Non-pigmented ciliary epithelial cell (primary cell): Measurements from ENCODE around the gene NPY4R2.
"Not testable (repeated sequence)": the region's sequence is repeated elsewhere in the genome, so short reads cannot be mapped to it uniquely, and the experiment has no call there.

ENCODE experiments used
- DNase-seq: peaks from one replicate; pipeline ENCODE4 v3.0.0-alpha.2; 2010; ENCODE audit warnings: low read depth

The NPY4R2 gene

DNA sequence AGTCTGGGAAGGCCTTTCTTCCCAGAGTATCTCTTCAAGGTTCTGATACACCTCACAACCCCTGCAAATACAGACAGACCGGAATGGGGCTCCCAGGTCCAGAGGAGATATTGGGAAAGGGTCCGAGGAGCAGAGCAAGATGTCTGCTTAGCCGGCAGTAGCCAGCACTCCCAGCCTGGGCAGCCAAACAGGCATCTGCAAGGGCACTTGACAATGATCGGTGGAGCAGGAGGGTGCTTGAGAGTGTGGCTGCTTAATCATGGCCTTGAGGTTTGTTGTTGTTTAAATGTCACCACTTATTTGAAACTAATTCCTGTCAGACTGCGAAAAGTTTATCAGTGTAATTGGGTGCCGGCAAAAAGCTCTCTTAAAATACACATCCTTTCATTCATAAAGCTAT, 15.0 kb downstream of the NPY4R2 start:
- not testable (repeated sequence) for DNase-seq

GRCh38 chr10:47936772-47937228, 18.3 kb downstream of the NPY4R2 start:
- DNase-seq = not testable (repeated sequence)

GRCh38 chr10:47937634-47938033, 19.2 kb downstream of the NPY4R2 start:
- not testable (repeated sequence) for DNase-seq

DNA sequence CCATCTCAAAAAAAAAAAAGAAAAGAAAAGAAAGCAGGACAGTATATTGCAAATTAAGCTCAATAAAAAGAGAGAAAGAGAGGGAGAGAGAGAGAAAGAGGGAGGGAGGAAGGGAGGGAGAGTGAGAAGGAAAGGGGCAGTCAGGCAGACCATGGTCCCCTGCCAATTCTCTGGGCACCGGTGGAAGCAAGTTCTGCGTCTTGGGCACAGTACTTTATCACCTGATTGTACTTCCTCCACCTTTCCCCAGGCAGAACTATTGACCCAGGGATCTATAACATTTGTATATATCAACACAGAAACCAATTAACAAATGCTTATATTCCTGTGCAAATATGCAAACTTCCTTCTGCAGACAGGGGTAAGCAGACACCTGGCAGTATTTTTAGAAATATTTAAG, 22.4 kb downstream of the NPY4R2 start:
- not testable (repeated sequence) for DNase-seq

GRCh38 chr10:47941379-47941778, 22.9 kb downstream of the NPY4R2 start:
- not testable (repeated sequence) for DNase-seq

DNA sequence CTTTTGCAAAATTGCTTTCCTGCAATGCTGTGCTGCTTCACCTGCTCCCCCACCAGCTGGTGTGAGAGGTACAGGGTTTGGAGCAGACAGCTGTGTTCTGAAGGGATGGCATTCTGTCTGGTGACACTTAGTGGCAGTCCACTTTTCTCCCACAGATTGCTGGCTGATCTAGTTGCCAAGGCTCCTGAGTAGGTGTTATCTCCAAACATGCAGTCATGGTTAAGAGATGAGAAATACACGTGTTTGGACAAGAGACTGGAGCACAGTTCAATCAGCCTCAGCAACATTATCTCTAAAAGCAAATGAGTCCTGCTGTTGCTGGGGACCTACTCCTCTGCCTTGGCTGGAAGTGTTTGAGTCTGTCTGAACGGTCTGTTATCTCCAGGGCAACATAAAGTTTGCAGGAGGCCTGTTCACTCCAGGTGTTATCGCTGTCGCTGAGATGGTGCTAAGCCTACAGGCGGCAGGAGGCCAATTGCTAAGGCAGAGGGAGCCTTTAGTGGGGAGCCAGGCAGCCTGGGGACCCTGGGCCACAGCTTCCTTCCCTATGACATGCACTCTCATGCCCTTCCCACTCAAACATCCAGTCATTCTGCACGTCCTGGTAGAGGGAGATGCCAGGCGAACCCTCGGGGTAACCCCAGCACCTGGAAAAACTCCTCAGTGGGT, 24.0 kb downstream of the NPY4R2 start:
- not testable (repeated sequence) for DNase-seq

- not testable (repeated sequence) for DNase-seq
Observed at GRCh38 chr10:47943328-47943727, 24.9 kb downstream of the NPY4R2 start.

DNA sequence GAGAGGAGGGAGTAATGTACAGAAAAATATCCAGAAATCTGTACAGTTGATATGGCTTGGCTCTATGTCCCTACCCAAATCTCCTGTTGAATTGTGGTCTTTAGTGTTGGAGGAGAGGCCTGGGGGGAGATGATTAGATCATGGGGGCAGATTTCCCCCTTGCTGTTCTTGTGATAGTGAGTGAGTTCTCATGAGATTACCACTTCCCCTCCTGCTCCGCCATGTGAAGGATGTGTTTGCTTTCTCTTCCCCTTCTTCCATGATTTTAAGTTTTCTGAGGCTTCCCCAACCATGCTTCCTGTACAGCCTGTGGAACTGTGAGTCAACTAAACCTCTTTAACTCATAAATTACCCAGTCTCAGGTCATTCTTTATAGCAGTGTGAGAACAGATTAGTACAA, 29.0 kb downstream of the NPY4R2 start:
- not testable (repeated sequence) for DNase-seq

- DNase-seq = not testable (repeated sequence)
Observed at GRCh38 chr10:47957158-47957557, 38.7 kb downstream of the NPY4R2 start.

DNA sequence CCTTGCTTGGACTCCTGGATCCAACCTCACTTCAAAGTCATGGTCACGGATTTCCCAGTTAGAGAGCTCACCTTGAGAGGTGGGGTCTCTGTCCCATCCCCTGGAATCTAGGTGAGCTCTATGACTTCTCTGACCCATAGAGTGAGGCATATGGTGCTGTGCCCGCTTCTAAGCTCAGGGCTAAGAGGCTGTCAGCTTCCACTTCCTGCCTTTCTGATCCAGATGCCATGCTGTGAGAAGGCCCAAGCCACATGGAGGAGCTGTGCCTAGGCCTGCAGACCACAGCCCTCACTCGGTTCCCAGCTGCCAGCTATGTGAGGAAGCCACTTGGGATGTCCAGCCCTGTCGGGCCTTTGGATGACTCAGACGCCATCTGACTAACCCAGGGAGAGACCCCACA, 41.2 kb downstream of the NPY4R2 start:
- DNase-seq = not testable (repeated sequence)

DNA sequence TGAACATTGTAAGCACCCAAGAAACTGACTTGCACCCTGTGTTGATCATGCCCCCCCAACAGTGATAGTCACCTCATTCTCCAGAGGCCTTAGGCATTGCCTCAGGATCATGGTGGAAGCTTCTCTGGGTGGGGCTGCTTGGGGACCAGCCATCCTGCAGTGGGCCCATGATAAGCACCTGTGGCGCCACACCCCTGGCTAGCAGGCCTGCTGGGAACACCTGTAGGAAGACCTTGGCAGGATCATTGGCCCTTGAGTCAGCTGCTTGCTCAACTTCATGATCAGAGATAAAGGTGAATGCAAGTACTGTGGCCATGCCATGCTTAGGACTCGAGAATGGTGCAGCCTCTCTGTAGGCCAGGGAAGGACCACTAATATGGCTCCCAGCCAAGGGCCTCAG, 42.2 kb downstream of the NPY4R2 start:
- DNase-seq = not testable (repeated sequence)

DNA sequence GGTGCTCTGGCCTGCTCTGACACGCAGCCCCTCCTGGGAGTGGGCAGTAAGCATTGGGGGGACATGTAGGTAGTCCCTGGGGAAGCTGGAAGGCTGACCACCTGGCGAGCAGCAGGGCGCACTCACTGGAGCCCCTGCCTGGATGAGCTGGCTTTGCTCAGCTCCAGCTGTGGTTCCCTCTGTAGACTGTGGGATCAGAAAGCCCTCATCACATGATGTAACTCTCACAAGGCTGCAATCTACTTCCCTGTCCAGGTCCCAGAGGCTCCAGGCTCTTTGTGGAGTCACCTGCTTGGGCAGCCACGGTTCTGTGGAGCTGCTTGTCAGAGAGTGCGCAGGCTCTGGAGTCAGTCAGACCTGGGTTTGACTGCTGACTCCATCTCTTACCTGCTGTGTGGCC, 44.3 kb downstream of the NPY4R2 start:
- DNase-seq = not testable (repeated sequence)

GRCh38 chr10:47964280-47965063, 46.0 kb downstream of the NPY4R2 start:
- not testable (repeated sequence) for DNase-seq

DNA sequence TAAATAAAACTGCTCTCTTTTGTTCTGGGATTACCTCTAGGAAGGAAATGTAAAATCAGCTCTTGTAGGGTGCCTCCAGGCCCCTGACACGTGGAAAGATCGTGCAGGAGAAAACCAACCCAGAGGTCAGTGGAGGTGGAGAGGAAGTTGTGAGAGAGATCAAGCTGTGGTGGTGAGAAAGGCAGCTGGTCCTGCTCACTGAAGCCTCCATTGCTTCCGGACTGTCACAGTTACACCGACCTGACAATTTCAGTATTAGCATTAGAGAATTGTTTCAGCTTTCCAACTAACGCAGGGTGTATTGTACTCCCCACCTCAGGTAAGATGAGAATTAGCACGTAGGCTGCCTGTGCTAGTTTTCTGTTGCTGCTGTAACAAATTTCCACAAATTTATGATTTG, 50.5 kb downstream of the NPY4R2 start:
- DNase-seq = not testable (repeated sequence)

DNA sequence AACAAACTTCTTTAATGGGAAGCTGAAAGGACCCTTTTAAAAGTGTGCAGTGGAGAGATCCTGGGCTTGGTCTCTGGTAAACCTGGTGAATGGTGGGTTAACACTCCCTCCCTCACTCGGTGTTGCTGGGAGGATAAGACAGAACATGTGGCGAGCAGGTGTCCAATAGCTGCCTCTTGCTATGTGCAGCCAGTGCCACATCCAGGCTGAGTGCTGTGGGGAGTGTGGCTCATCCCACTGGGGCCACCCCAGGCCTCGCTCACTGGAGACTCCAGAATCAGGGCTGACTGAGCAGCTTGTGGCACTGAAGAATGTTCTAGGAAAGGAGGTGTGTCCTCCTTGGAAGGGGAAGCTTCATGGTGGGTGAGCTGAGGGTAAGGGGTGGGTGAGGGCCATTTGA, 51.6 kb downstream of the NPY4R2 start:
- DNase-seq = not testable (repeated sequence)

- not testable (repeated sequence) for DNase-seq
Observed at GRCh38 chr10:47971598-47971997, 53.1 kb downstream of the NPY4R2 start.

GRCh38 chr10:47972077-47972476, 53.6 kb downstream of the NPY4R2 start:
- not testable (repeated sequence) for DNase-seq
